ENCODE data around the gene LDHAL6A. TPM values are rescaled to one million over a fixed set of nuclear protein-coding genes. Genes with fewer than 3 reads are reported as not detected.

LDHAL6A gene
- total and polyA plus RNA-seq, 12 donors, result not detected

- no peak for DNase-seq
- no peak for ATAC-seq
- intact Hi-C loops (cut with DNase I), result no loop called here
- Histone ChIP-seq H3K4me1 (no peaks in the 10 kb centered on the region), H3K27ac (no peak overlapping the region), H3K36me3 (no peaks in the 10 kb centered on the region), H3K4me3 (no peak overlapping the region), H3K27me3 (no peaks in the 10 kb centered on the region), H3K9me3 (peaks cover 0 to 7% (median 0%) of the 10 kb centered on the region in 11 donors)
- 75 to 80% methylated on average over 2 of the region's 2 CpGs for WGBS, 2 donors
- no peak for TF ChIP-seq CTCF (IDR thresholded peaks at IDR 0.05)
Measured at GRCh38 chr11:18438691-18439090, 17.0 kb upstream of the LDHAL6A start.

GRCh38 chr11:18449251-18449650 lies 6.4 kb upstream of the LDHAL6A start:
- DNase-seq (no peak), ATAC-seq (no peak)
- no peak overlapping the region for H3K4me3 ChIP-seq
- H3K9me3 ChIP-seq, result no peaks in the 10 kb centered on the region
- no peaks in the 10 kb centered on the region for H3K27me3 ChIP-seq
- intact Hi-C loops (cut with DNase I), result no loop called here
- no peaks in the 10 kb centered on the region for H3K4me1 ChIP-seq
- no peak for TF ChIP-seq CTCF (IDR thresholded peaks at IDR 0.05)
- no peak overlapping the region for H3K27ac ChIP-seq
- no peaks in the 10 kb centered on the region for H3K36me3 ChIP-seq
- 81 to 84% methylated on average over 3 of the region's 3 CpGs for WGBS, 2 donors

GRCh38 chr11:18452927-18453326 lies 2.7 kb upstream of the LDHAL6A start:
- Histone ChIP-seq H3K4me1 (no peaks in the 10 kb centered on the region), H3K27ac (no peak overlapping the region), H3K27me3 (peaks cover 0 to 16% (median 10%) of the 10 kb centered on the region in 7 donors), H3K9me3 (no peaks in the 10 kb centered on the region), H3K36me3 (no peaks in the 10 kb centered on the region), H3K4me3 (no peak overlapping the region)
- WGBS, 2 donors, result 78 to 81% methylated on average over 2 of the region's 2 CpGs
- DNase-seq (no peak), ATAC-seq (no peak)
- TF ChIP-seq CTCF (IDR thresholded peaks at IDR 0.05), result no peak
- intact Hi-C loops (cut with DNase I), result no loop called here

- 37 to 38% methylated on average over 3 of the region's 3 CpGs for WGBS, 2 donors
- intact Hi-C loops (cut with DNase I), result no loop called here
Measured at GRCh38 chr11:18457450-18457849, 1.8 kb downstream of the LDHAL6A start.

More at GRCh38 chr11:18457450-18457849, 1.8 kb downstream of the LDHAL6A start:
- peak in 1 of 8 donors; percentile 73 for ATAC-seq
- no peaks in the 10 kb centered on the region for H3K36me3 ChIP-seq
- DNase-seq, result no peak
- TF ChIP-seq CTCF (IDR thresholded peaks at IDR 0.05), result no peak
- peaks cover 0 to 16% (median 10%) of the 10 kb centered on the region in 7 donors for H3K27me3 ChIP-seq
- no peak overlapping the region for H3K27ac ChIP-seq
- H3K4me3 ChIP-seq, result no peak overlapping the region
- H3K4me1 ChIP-seq, result no peaks in the 10 kb centered on the region
- H3K9me3 ChIP-seq, result no peaks in the 10 kb centered on the region
